Fibroblast of lung (primary cell): ENCODE measurements around the gene ADCY9.

Source experiments
- CTCF ChIP-seq, 2 donors: IDR thresholded peaks in 1 of 2; conservative IDR thresholded peaks in 1 of 2; 1 replicate in 1 of 2; 2 replicates in 1 of 2; pipeline ENCODE4 v1.5.1; 2011 to 2012; ENCODE audit warnings: low read length in 2 of 2, control low read depth in 1 of 2, inconsistent platforms in 1 of 2, low read depth in 1 of 2, mild to moderate bottlenecking in 1 of 2
- EZH2 ChIP-seq: IDR thresholded peaks from 2 replicates; pipeline ENCODE4 v1.5.1; 2012; ENCODE audit warnings: low read length, control low read depth, mild to moderate bottlenecking; ENCODE audit errors: missing control alignments

- no peak for TF ChIP-seq CTCF (conservative IDR thresholded peaks at IDR 0.05 in 1 of 2, IDR thresholded peaks at IDR 0.05 in 1 of 2; ENCODE audit: low read depth in 1 of 2, low read length in 2 of 2)
- no peak for TF ChIP-seq EZH2
These were observed 149.6 kb downstream of the ADCY9 start for GRCh38 chr16:3966681-3967080.
